A673 (cell line): Measurements from ENCODE around the gene KRTAP10-7. TPM values are rescaled to one million over a fixed set of nuclear protein-coding genes. Genes with fewer than 3 reads are reported as not detected.

Source experiments
- BruUV-seq: library from RNA; stranded (reverse); fragments of 400-500 nt; replicated peaks from 2 replicates; lab custom pipeline; 2021; lab: Mats Ljungman, UMichigan
- CTCF ChIA-PET: fragments of 300-600 bp; sonication (Branson Sonifier 250); formaldehyde crosslinking; loops from one replicate; lab custom pipeline; 2022; ENCODE audit warnings: antibody characterized with exemption; lab: Charles Lee
- POLR2A ChIA-PET: fragments of 300-600 bp; sonication (Branson Sonifier 250); formaldehyde crosslinking; loops from one replicate; lab custom pipeline; 2022; ENCODE audit warnings: antibody characterized with exemption; ENCODE audit not compliant: low non-redundant PET; lab: Charles Lee
- DNase-seq: peaks from one replicate; pipeline ENCODE4 v3.0.0-alpha.2; 2015; ENCODE audit warnings: low spot score
- H3K27ac ChIP-seq: fragments of 200-600 bp; sonication (generic); 2 replicates; pipeline ENCODE4 v1.5.1; 2016; ENCODE audit warnings: mixed run types, low read depth, mild to moderate bottlenecking, mixed read lengths, antibody characterized with exemption, low read length; ENCODE audit not compliant: poor library complexity, severe bottlenecking
- H3K27me3 ChIP-seq: fragments of 200-600 bp; sonication (generic); replicated peaks from 2 replicates; pipeline ENCODE4 v1.6.1; 2017; ENCODE audit warnings: mixed run types, low read depth, mild to moderate bottlenecking, mixed read lengths, antibody characterized with exemption, low read length; ENCODE audit not compliant: insufficient read depth, poor library complexity
- H3K36me3 ChIP-seq: fragments of 200-600 bp; sonication (generic); 2 replicates; pipeline ENCODE4 v1.6.1; 2016; ENCODE audit warnings: mixed run types, mild to moderate bottlenecking, mixed read lengths, antibody characterized with exemption, low read length; ENCODE audit not compliant: insufficient read depth, poor library complexity, severe bottlenecking
- H3K4me1 ChIP-seq: fragments of 200-600 bp; sonication (generic); 2 replicates; pipeline ENCODE4 v1.6.1; 2017; ENCODE audit warnings: mixed run types, mild to moderate bottlenecking, mixed read lengths, antibody characterized with exemption, low read length; ENCODE audit not compliant: insufficient read depth, poor library complexity, severe bottlenecking
- H3K4me3 ChIP-seq: fragments of 200-600 bp; sonication (generic); 2 replicates; pipeline ENCODE4 v1.5.1; 2016; ENCODE audit warnings: low read depth, mixed run types, mild to moderate bottlenecking, mixed read lengths, low read length; ENCODE audit not compliant: poor library complexity, severe bottlenecking
- H3K9me3 ChIP-seq: fragments of 200-600 bp; sonication (generic); 2 replicates; pipeline ENCODE4 v1.6.1; 2016; ENCODE audit warnings: mixed run types, low read depth, mild to moderate bottlenecking, mixed read lengths, antibody characterized with exemption, low read length; ENCODE audit not compliant: poor library complexity, severe bottlenecking
- CTCF ChIP-seq: fragments of 300-800, 200-600 bp; sonication (generic); conservative IDR thresholded peaks from 2 replicates; pipeline ENCODE4 v1.5.1; 2017; ENCODE audit warnings: low read depth, mild to moderate bottlenecking, antibody characterized with exemption, low read length, moderate library complexity, mixed read lengths
- EZH2 ChIP-seq: fragments of 200-600 bp; sonication (generic); IDR thresholded peaks from 2 replicates; pipeline ENCODE4 v1.6.1; 2017; ENCODE audit warnings: borderline replicate concordance, low read depth, mild to moderate bottlenecking, mixed read lengths, antibody characterized with exemption, low read length; ENCODE audit not compliant: poor library complexity, severe bottlenecking
- intact Hi-C: fragments of 100-400 bp; cut with micrococcal nuclease; formaldehyde crosslinking; loops from one replicate; pipeline ENCODE4 v1.10.0; 2022; ENCODE audit not compliant: unreplicated experiment
- total RNA-seq: library from RNA; stranded (reverse); gene quantifications from 2 replicates; pipeline ENCODE4 v1.2.3, GENCODE V29; 2021

The KRTAP10-7 gene
- total RNA-seq, 1 experiment from 2014 or later, result not detected

GRCh38 chr21:44618504-44618903, 18.1 kb downstream of the KRTAP10-7 start:
- no peaks in the 10 kb centered on the region for H3K27me3 ChIP-seq
- DNase-seq, result no peak
- ChIA-PET POLR2A (no interaction called here), CTCF (no interaction called here)
- no TSS peak for BruUV-seq
- no peak overlapping the region for H3K4me3 ChIP-seq
- TF ChIP-seq CTCF, result no peak
- no peak for TF ChIP-seq EZH2
- H3K4me1 ChIP-seq, result no peaks in the 10 kb centered on the region
- peaks cover 13% of the 10 kb centered on the region for H3K9me3 ChIP-seq
- intact Hi-C loops, result no loop called here
- H3K27ac ChIP-seq, result no peak overlapping the region
- H3K36me3 ChIP-seq, result no peaks in the 10 kb centered on the region

GRCh38 chr21:44618909-44619308, 18.5 kb downstream of the KRTAP10-7 start:
- intact Hi-C loops, result no loop called here
- Histone ChIP-seq H3K9me3 (peaks cover 17% of the 10 kb centered on the region), H3K27me3 (no peaks in the 10 kb centered on the region), H3K36me3 (no peaks in the 10 kb centered on the region), H3K4me1 (no peaks in the 10 kb centered on the region), H3K27ac (no peak overlapping the region), H3K4me3 (no peak overlapping the region)
- DNase-seq, result no peak
- TF ChIP-seq CTCF, result no peak
- TF ChIP-seq EZH2, result no peak
- POLR2A ChIA-PET, result no interaction called here
- CTCF ChIA-PET, result no interaction called here
- no TSS peak for BruUV-seq

- CTCF ChIA-PET, result no interaction called here
- DNase-seq, result no peak
- Histone ChIP-seq H3K4me1 (no peaks in the 10 kb centered on the region), H3K9me3 (peaks cover 27% of the 10 kb centered on the region), H3K27me3 (no peaks in the 10 kb centered on the region), H3K4me3 (no peak overlapping the region), H3K27ac (no peak overlapping the region), H3K36me3 (no peaks in the 10 kb centered on the region)
- no TSS peak for BruUV-seq
- TF ChIP-seq EZH2 (no peak), CTCF (no peak)
- POLR2A ChIA-PET, result no interaction called here
- intact Hi-C loops, result no loop called here
Observed at GRCh38 chr21:44619886-44620285, 19.5 kb downstream of the KRTAP10-7 start.
